ENCODE results near the gene THY1. TPM values are rescaled to one million over a fixed set of nuclear protein-coding genes. Genes with fewer than 3 reads are reported as not detected.

The THY1 gene
- total and polyA plus RNA-seq, 2 of the 8 experiments (the other 6 are each of a cell fraction or from before 2014, with no cell fraction given): 286 to 2,479 TPM

DNA sequence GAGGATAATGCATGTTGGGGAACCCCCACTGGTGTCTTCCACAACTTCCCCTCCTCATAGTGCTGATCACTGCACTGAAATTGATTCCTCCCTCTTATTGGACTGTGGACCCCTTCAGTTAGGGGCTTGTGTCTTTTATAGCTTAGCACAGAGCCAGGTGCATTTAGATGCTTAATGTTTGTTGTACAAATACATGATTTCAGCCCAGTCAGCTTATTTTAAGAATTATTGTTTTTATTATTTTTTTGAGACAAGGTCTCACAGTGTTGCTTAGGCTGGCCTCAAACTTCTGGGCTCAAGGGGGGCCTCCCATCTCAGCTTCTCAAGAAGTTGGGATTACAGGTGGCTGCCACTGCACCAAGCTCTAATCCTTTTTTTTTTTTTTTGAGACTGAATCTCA lies 8.2 kb downstream of the THY1 start:
- peaks cover 6 to 12% (median 7%) of the 10 kb centered on the region in 4 experiments; a peak in 5 of 7 replicates for H3K4me1 ChIP-seq (replicated peaks in 1 of 4; ENCODE audit: control insufficient read depth in 3 of 4, insufficient read depth in 4 of 4, low read length in 3 of 4)
- H2AFZ ChIP-seq (ENCODE audit: low read length): no peak overlapping the region
- CTCF ChIA-PET (ENCODE audit: partially characterized antibody): interaction anchor here (0.7 to 3.7 kb wide), 9 partner anchors 13 to 210 kb away, joined by 3 to 19 read pairs (median 4); partner anchors contain the start of gene USP2
- H3K27me3 ChIP-seq (replicated peaks in 1 of 4; ENCODE audit: control insufficient read depth in 3 of 4, extremely low read depth in 1 of 4, insufficient read depth in 3 of 4, low read length in 3 of 4): no peaks in the 10 kb centered on the region
- H3K18ac ChIP-seq (ENCODE audit: extremely low read depth, low read length): no peak overlapping the region
- no peak overlapping the region for H3K27ac ChIP-seq (ENCODE audit: low read depth, low read length)
- H3K9me3 ChIP-seq (ENCODE audit: insufficient read depth in 2 of 2, low read depth in 1 of 2, low read length in 1 of 2): no peaks in the 10 kb centered on the region
- no peak overlapping the region for H2BK120ac ChIP-seq (replicated peaks; ENCODE audit: low read depth, low read length)
- no peak for DNase-seq (ENCODE audit: low read depth in 1 of 2, low spot score in 2 of 2)
- no peak overlapping the region for H3K23ac ChIP-seq (ENCODE audit: insufficient read length)
- no peak overlapping the region for H4K8ac ChIP-seq (ENCODE audit: extremely low read depth, insufficient read depth, low read length)
- no peaks in the 10 kb centered on the region for H3K23me2 ChIP-seq (ENCODE audit: low read depth, low read length)
- peaks cover 5% of the 10 kb centered on the region; the same call in 1 of the 2 replicates for H3K79me1 ChIP-seq (ENCODE audit: low read depth, low read length)
- peaks cover 13 to 20% (median 16%) of the 10 kb centered on the region in 4 experiments for H3K36me3 ChIP-seq (ENCODE audit: control insufficient read depth in 2 of 4, insufficient read depth in 4 of 4, low read length in 3 of 4)
- no peak overlapping the region for H4K5ac ChIP-seq (ENCODE audit: insufficient read length, low read depth, low read length)
- no peak overlapping the region for H3K14ac ChIP-seq (ENCODE audit: insufficient read length)
- FAIRE-seq: no peak
- H2AK5ac ChIP-seq (ENCODE audit: low read depth, low read length): no peak overlapping the region
- H3K4me3 ChIP-seq (ENCODE audit: extremely low read depth in 1 of 4, insufficient read depth in 2 of 4, low read depth in 3 of 4, low read length in 4 of 4): no peak overlapping the region
- H2BK20ac ChIP-seq (ENCODE audit: low read length): no peak overlapping the region
- H3K9ac ChIP-seq (replicated peaks in 1 of 4; ENCODE audit: extremely low read depth in 1 of 4, low read depth in 3 of 4, low read length in 3 of 4): no peak overlapping the region
- H3K4ac ChIP-seq (replicated peaks; ENCODE audit: insufficient read length, low read depth, low read length): no peak overlapping the region
- POLR2A ChIA-PET (ENCODE audit: partially characterized antibody): interaction anchor here (0.6 to 6.4 kb wide), 4 partner anchors 12 to 82 kb away, joined by 3 to 50 read pairs (median 4); no protein-coding TSS in a partner anchor
- H4K91ac ChIP-seq (replicated peaks; ENCODE audit: insufficient read length, low read length): no peak overlapping the region
- H3K79me2 ChIP-seq (ENCODE audit: control insufficient read depth in 1 of 2, insufficient read depth in 2 of 2, low read length in 2 of 2): peaks cover 0 to 1% of the 10 kb centered on the region in 2 experiments; a peak in 1 of 4 replicates
- H2BK12ac ChIP-seq (ENCODE audit: low read depth, low read length): no peak overlapping the region
- H4K20me1 ChIP-seq (replicated peaks in 1 of 2; ENCODE audit: control insufficient read depth in 1 of 2, insufficient read depth in 2 of 2, low read length in 2 of 2): peaks cover 4 to 10% of the 10 kb centered on the region in 2 experiments
- H3K56ac ChIP-seq (replicated peaks; ENCODE audit: insufficient read length, low read depth, low read length): no peak overlapping the region
- H2BK5ac ChIP-seq (ENCODE audit: low read depth, low read length): no peak overlapping the region
- no peak overlapping the region for H3K4me2 ChIP-seq (ENCODE audit: insufficient read depth in 1 of 2, low read depth in 2 of 2, low read length in 2 of 2)
- H2BK15ac ChIP-seq (ENCODE audit: low read length): no peak overlapping the region
- TF ChIP-seq POU5F1 (IDR thresholded peaks at IDR 0.05; ENCODE audit: low read depth, low read length) (no peak), JUN (IDR thresholded peaks at IDR 0.05; ENCODE audit: low read depth, low read length) (no peak), TAF1 (IDR thresholded peaks at IDR 0.05; ENCODE audit: low read depth, low read length) (no peak)
